ENCODE results near the gene TMEM156.

Gene TMEM156

GRCh38 chr4:38925492-38926413 is 106.5 kb downstream of the TMEM156 start:
- DNase-seq (ENCODE audit: low spot score): no peak

- DNase-seq (ENCODE audit: low spot score): no peak
Measured at GRCh38 chr4:38924353-38924752, 107.9 kb downstream of the TMEM156 start.

GRCh38 chr4:38923746-38924145 is 108.5 kb downstream of the TMEM156 start:
- DNase-seq (ENCODE audit: low spot score): no peak

DNA sequence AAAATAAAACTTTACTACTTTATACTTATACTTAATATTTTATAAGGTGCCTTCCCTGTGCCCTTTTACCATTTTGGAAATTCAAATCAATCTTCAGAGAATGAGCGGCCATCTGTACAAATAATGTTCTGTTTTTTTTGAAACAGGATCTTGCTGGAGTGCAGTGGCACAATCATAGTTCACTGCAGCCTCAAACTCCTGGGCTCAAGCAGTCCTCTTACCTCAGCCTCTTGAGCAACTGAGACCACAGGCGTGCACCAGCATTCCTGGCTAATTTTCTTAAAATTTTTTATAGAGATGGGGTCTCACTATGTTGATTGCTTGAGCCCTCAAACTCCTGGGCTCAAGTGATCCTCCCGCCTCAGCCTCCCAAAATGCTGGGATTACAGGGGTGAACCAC is 111.1 kb downstream of the TMEM156 start:
- DNase-seq (ENCODE audit: low spot score): no peak

DNA sequence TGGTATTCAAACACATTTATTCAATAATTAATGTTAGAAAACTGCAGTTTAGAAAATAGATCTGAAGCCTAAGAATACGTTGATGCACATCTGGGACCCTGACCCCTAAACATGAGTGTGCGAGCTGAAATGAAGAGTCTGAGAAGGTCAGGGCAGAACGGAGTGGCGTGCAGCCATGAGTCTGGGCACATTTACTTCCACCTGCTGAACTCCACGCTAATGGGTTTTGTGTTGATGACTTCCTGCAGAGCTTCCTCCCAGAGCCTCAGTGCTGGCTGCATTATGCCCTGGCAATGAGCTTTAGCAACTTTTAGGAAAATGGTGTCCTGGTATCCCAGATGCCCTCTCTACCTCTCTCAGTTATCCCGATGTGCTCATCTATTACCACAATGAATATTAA is 111.5 kb downstream of the TMEM156 start:
- DNase-seq (ENCODE audit: low spot score): no peak

DNA sequence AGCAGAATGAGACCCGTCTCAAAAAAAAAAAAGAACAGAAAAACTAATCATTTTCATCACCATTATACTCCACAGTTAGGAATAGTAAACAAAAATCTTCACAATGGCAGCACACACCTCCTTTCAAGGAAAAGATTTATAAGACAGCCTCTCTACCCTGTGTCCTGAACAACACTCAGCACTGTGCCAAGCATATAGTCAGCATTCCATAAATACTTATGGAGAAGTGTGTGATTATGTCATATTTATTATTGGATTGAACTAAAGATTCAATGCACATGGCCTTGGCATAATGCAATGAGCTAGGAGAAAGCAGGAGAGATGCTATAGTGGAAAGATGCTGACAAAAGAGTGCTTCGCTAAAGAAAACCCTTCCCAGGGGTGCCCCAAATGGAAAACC is 112.0 kb downstream of the TMEM156 start:
- DNase-seq (ENCODE audit: low spot score): no peak

DNA sequence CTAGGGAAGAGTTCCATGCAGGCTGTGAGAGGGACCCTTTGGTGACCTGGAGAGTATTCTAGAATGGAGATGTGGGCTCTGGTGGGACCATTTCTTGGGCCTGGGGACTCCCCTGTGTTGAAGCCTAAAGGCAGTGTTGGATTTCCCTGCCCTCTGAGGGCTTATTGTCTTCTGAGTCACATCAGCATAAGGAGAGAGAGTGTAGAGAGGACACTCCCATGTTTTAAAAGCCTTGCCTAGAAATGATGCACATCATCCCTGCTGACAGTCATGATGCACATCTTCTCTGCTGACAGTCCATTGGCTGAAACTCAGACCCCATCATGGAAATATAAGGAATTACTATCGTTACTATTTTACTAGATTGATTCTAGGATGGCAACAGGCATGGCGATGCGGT is 112.7 kb downstream of the TMEM156 start:
- no peak for DNase-seq (ENCODE audit: low spot score)

GRCh38 chr4:38917481-38918025 is 114.7 kb downstream of the TMEM156 start:
- no peak for DNase-seq (ENCODE audit: low spot score)
